Femur (tissue), 1 donor: ENCODE data around the gene RNU11.
"Not testable (repeated sequence)": the region's sequence is repeated elsewhere in the genome, so short reads cannot be mapped to it uniquely, and the experiment has no call there.

ENCODE experiments used
- DNase-seq: peaks from one replicate; pipeline ENCODE4 v3.0.0-alpha.2; 2017

The RNU11 gene

DNA sequence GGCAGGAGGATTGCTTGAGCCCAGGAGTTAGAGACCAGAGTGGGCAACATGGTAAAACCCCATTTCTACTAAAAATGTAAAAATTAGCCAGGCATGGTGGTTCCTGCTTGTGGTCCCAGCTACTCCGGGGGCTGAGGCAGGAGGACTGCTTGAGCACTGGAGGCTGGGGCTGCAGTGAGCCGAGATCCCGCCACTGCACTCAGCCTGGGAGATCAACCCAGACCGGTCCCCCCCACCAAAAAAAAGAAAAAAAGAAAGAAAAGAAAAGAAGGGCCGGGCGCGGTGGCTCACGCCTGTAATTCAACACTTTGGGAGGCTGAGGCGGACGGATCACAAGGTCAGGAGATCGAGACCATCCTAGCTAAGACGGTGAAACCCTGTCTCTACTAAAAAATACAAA is 18.4 kb downstream of the RNU11 start:
- DNase-seq = no peak

DNA sequence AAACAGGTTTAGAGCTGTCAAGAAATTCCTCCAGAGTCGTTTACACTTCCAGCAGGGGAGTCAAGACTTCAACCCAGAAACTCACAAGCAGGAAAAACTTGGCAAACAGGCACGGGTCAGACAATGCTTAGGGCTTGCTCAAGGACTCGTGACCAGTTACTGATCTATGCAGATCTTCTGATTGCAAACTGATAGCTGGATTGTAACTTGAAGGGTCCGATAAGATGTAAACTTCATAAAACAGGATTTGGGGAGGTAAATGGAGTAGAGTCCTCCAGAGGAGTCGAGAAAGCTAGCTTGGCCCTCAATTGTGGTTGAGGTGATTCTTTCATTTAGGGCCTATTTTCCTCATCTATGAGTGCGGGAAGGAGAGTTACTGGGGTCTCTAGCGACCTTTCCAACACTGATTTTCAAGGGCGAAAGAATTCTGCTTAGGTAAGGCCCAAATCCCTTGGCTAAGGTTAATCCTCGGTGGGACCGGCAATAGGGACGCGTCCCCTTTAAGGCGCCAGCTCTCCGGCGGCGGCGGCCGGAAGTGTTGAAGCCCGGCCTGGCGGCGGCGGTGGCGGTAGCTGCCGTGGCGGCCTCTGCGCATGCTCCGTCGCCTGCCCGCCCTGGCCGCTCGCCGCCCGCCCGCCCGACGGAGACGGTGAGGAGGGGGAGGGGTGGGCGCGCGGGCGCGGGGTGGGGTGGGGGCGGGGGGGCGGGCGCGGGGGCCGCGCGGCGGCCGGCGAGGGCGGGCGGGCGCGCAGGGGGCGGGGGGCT is 20.0 kb downstream of the RNU11 start, which contains the start of gene GMEB1:
TSS of gene GMEB1 (plus strand) at position 594 of the 765 bp plus-strand sequence. CDS start 14,829 bp downstream, outside the sequence.
- peak; percentile 92 for DNase-seq

DNA sequence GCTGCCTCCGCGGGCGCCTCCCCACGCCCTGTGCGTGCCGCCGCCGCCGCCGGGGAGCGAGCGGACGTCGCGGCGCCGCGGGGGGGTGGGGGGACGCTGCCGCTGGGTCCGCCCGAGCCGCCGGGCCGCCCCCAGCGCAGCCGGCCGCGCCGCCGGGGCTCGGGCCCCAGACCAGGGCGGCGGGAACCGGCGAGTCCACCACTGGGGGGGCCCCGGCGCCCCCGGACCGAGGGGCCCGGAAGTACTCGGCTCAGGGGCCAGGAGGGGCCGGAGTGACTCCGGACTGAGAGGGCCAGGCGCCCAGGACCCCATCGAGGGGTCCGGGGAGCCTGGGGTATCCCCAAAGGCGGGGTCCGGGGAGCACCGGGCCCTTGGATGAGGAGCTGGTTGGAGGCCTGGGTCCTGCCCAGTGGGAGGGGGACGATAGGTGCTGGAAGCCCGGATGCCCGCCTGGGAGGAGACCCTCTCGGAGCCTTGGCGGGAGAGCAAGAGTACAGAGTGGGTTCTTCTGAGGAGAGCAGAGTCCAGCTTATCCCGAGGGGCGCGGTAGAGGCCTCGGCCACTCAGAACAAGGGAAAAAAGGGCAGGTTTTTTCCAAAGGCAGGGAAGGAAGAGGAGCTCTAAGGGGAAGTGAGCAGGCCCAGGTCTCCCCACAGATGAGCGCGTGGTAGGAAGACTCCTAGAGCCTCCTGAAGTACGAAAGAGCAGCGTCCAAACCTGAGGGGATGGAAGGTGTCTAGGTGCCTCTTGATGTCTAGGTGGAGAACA is 20.7 kb downstream of the RNU11 start:
- peak; percentile 72 for DNase-seq

DNA sequence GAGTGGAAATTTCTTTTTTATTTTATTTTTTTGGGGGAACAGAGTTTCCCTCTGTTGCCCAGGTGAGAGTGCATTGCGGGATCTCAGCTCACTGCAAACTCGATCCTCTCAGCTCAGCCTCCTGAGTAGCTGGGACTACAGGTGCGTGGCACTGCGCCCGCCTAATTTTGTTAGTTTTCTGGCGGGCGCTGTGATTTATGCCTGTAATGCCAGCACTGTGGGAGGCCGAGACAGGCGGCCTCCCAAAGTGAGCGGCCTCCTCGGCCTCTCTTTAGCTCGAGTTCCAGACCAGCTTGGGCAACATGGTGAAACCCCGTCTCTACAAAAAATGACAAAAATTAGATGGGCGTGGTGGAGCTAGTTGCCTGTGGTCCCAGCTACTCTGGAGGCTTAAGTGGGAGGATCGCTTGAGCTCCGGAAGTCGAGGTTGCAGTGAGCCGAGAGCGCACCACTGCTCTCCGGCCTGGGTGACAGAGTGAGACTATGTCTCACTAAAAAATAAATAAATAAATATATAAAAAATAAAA is 22.9 kb downstream of the RNU11 start:
- DNase-seq = no peak

DNA sequence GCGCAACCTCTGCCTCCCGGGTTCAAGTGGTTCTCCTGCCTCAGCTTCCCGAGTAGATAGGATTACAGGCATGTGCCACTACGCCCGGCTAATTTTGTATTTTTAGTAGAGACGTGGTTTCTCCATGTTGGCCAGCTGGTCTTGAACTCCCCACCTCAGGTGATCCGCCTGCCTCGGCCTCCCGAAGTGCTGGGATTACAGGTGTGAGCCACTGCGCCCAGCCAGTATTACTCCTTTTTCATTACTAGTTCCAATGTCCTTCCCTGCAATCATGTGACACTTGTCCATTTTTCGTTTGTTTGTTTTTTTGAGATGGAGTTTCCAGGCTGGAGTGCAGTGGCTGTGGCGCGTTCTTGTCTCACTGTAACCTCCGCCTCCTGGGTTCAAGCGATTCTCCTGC is 24.6 kb downstream of the RNU11 start:
- DNase-seq = not testable (repeated sequence)

DNA sequence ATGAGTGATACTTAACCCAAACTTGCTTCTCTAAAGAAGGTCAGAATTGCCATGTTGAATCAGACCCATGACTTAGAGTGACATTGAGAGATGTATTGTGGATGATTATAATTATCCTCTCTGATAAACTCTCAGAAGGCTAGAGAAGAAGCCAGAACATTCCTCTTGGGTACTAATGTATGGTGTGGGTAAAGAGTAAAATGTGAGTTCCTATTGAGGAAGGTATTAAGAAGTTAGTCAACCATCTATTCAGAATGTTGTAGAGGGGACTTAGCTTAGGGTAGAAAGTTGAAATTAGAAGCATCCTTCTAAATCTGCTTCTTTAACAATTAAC is 27.5 kb downstream of the RNU11 start:
- DNase-seq = no peak

DNA sequence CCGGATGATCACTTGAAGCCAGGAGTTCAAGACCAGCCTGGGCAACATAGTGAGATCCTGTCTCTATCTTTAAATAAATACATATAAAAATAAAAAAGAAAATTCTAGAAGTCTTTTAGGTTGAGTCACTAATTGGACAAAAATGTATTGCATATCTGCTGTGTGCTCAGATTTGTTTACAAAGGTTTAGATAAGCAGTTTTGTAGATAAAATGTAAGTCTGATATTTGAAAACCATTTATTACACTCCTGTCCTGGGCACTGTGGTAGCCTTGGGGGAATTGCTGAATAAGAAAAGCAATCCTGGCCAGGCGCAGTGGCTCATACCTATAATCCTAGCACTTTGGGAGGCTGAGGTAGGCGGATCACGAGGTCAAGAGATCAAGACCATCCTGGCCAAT is 31.8 kb downstream of the RNU11 start:
- DNase-seq = no peak

DNA sequence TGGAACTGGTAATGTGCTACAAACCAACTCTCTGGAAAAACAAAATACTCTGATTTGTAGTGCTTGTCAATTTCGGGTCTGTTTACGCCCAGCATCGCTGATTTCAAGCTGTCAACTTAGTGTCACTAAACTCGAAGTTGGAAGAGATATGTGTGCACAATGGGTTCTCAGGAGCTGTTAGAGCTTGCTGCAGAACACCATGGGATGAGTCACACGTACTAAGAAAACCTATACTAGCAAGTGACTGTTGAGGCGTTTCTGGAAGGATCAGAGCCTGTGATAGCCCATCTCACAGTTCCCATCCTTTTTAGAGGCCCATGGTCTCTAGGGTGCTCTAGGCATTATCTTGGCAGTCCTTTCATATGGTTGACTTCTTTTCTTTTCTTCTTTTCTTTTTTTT is 34.4 kb downstream of the RNU11 start:
- no peak for DNase-seq

DNA sequence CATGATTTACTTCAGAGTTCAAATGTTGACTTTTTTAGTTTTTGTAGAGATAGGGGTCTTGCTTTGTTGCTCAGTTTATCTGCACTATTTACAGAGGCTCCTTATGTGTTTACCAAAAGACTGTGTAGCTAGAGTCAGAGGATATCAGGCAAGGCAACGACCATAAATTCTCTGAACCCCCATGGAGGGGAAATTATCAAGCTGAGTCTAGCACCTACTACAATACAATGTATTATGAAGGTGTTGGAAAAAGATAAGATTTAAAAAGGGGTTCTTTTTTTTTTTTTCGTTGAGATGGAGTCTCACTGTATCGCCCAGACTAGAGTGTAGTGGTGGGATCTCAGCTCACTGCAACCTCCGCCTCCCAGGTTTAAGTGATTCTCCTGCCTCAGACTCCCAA is 36.5 kb downstream of the RNU11 start:
- DNase-seq = no peak

DNA sequence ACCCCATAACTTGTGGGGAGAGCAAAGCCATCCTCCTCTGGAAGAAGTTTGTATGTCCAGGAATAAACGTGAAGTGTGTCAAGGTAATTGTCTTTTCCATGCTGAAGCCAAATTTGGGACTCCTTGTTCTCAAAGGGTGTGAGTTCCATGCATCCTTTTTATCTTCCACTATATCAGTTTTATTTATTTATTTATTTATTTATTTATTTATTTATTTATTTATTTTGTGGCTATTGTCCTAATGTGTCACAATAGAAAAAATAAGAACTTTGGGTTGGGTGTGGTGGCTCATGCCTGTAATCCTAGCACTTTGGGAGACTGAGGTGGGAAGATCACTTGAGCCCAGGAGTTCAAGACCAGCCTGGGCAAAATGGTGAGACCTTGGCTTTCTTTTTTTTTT is 43.2 kb downstream of the RNU11 start:
- not testable (repeated sequence) for DNase-seq
